AG04450 (cell line): ENCODE results near the gene WHRN. TPM values are rescaled to one million over a fixed set of nuclear protein-coding genes. Genes with fewer than 3 reads are reported as not detected.

Experiments
- CTCF ChIA-PET: fragments of 300-600, 350-600 bp; formaldehyde crosslinking; extraction: SDS; loops from one replicate; lab custom pipeline; 2022; ENCODE audit warnings: antibody characterized with exemption, inconsistent platforms; lab: Charles Lee
- POLR2A ChIA-PET: fragments of 350-600 bp; formaldehyde crosslinking; extraction: SDS; loops from one replicate; lab custom pipeline; 2021; ENCODE audit warnings: antibody characterized with exemption, inconsistent platforms; lab: Yijun Ruan, JAX
- DNase-seq: peaks from one replicate; pipeline ENCODE4 v3.0.0-alpha.2; 2011; ENCODE audit warnings: low read depth, low spot score
- H3K27ac ChIP-seq: one replicate; pipeline ENCODE4 v1.5.1; 2012; ENCODE audit warnings: low read depth, low read length, control low read depth
- H3K27me3 ChIP-seq: one replicate; pipeline ENCODE4 v1.6.0; 2012; ENCODE audit warnings: low read length; ENCODE audit not compliant: control insufficient read depth, insufficient read depth
- H3K4me3 ChIP-seq: 2 replicates; pipeline ENCODE4 v1.5.1; 2011; ENCODE audit warnings: mild to moderate bottlenecking, low read depth, low read length, control low read depth
- H3K9me3 ChIP-seq: 2 replicates; pipeline ENCODE4 v1.5.1; 2012; ENCODE audit warnings: low read length; ENCODE audit not compliant: control insufficient read depth, insufficient read depth
- CTCF ChIP-seq: IDR thresholded peaks from 2 replicates; pipeline ENCODE4 v1.5.1; 2011; ENCODE audit warnings: low read depth, low read length, control low read depth, inconsistent platforms
- polyA plus RNA-seq: library from polyadenylated mRNA; depleted of rRNA; stranded (reverse); fragments of >200 nt; gene quantifications from 2 replicates; pipeline ENCODE4 v1.2.3, GENCODE V29; 2011

WHRN gene
- polyA plus RNA-seq, 1 experiment: 1.1 TPM

- H3K27ac ChIP-seq: no peak overlapping the region
- H3K27me3 ChIP-seq: peaks cover 24% of the 10 kb centered on the region
- no peak overlapping the region for H3K4me3 ChIP-seq
- DNase-seq: no peak
- no peaks in the 10 kb centered on the region for H3K9me3 ChIP-seq
- ChIA-PET POLR2A (interaction anchor here (0.6 kb wide), 1 partner anchor 69 kb away, joined by 3 read pairs; no protein-coding TSS in a partner anchor), CTCF (no interaction called here)
- no peak for TF ChIP-seq CTCF
Measured at GRCh38 chr9:114522847-114523246, 17.6 kb upstream of the WHRN start.

- ChIA-PET POLR2A (interaction anchor here (2.0 kb wide), 1 partner anchor 66 kb away, joined by 4 read pairs; the partner anchor contains the start of gene ATP6V1G1), CTCF (no interaction called here)
- Histone ChIP-seq H3K27ac (no peak overlapping the region), H3K4me3 (no peak overlapping the region), H3K9me3 (no peaks in the 10 kb centered on the region), H3K27me3 (peaks cover 24% of the 10 kb centered on the region)
- no peak for DNase-seq
- no peak for TF ChIP-seq CTCF
Measured at GRCh38 chr9:114522286-114522685, 17.0 kb upstream of the WHRN start.

DNA sequence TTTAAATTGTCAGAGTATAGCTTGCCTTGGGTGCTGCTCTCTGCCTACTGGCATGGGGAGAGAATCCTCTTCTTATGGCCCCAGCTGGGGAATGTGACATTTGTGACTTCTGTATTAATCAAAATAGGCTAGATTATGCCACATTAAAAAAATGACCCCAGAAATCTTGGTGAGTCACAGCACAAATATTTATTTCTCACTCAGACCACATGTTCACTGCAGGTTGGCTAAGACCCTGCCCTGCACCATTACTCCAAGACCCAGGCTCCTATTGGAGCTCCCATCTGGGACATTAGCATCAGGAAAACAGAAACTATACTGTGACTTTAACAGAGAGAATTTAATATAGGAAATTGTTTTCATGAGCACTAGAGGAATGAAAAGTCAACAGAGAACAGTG is 16.6 kb upstream of the WHRN start:
- peaks cover 24% of the 10 kb centered on the region for H3K27me3 ChIP-seq
- CTCF ChIA-PET: no interaction called here
- no peaks in the 10 kb centered on the region for H3K9me3 ChIP-seq
- no peak overlapping the region for H3K27ac ChIP-seq
- POLR2A ChIA-PET: interaction anchor here (2.0 kb wide), 1 partner anchor 66 kb away, joined by 4 read pairs; the partner anchor contains the start of gene ATP6V1G1
- TF ChIP-seq CTCF: no peak
- H3K4me3 ChIP-seq: no peak overlapping the region
- no peak for DNase-seq

GRCh38 chr9:114518599-114519022 is 13.3 kb upstream of the WHRN start:
- ChIA-PET CTCF (interaction anchor here (0.6 to 1.2 kb wide), 2 partner anchors 22 to 113 kb away, joined by 4 to 5 read pairs; no protein-coding TSS in a partner anchor), POLR2A (no interaction called here)
- Histone ChIP-seq H3K27me3 (peaks cover 19% of the 10 kb centered on the region), H3K4me3 (no peak overlapping the region), H3K9me3 (no peaks in the 10 kb centered on the region), H3K27ac (no peak overlapping the region)
- no peak for DNase-seq
- TF ChIP-seq CTCF: no peak

- Histone ChIP-seq H3K27me3 (peaks cover 20% of the 10 kb centered on the region), H3K4me3 (no peak overlapping the region), H3K9me3 (no peaks in the 10 kb centered on the region), H3K27ac (no peak overlapping the region)
- ChIA-PET POLR2A (no interaction called here), CTCF (interaction anchor here (0.6 kb wide), 1 partner anchor 23 kb away, joined by 4 read pairs; no protein-coding TSS in a partner anchor)
- TF ChIP-seq CTCF: no peak
- no peak for DNase-seq
Measured at GRCh38 chr9:114518120-114518519, 12.8 kb upstream of the WHRN start.
